Subcutaneous adipose tissue (tissue), 4 donors: ENCODE measurements around the gene FBXW4. TPM values are rescaled to one million over a fixed set of nuclear protein-coding genes. Genes with fewer than 3 reads are reported as not detected.

Experiments used
- CTCF ChIP-seq: fragments of 450-650 bp; IDR thresholded peaks from one replicate; pipeline ENCODE4 v1.5.1; 2016; ENCODE audit warnings: low read depth, mild to moderate bottlenecking, control low read depth, antibody characterized with exemption, moderate library complexity
- total RNA-seq, 4 donors: library from RNA; depleted of rRNA; stranded (reverse); fragments of >200 nt; gene quantifications; one replicate each; pipeline ENCODE4 v1.1.0, GENCODE V29; 2016

FBXW4 gene
- total RNA-seq, 4 donors from 2014 or later: 41.7 to 88.0 (median 57.7) TPM

- no peak for TF ChIP-seq CTCF
These were observed 83.7 kb downstream of the FBXW4 start for GRCh38 chr10:101611096-101611905.

GRCh38 chr10:101609481-101609880 lies 85.5 kb downstream of the FBXW4 start:
- no peak for TF ChIP-seq CTCF

- no peak for TF ChIP-seq CTCF
These were observed 87.8 kb downstream of the FBXW4 start for GRCh38 chr10:101607124-101607523.

- no peak for TF ChIP-seq CTCF
These were observed 92.1 kb downstream of the FBXW4 start for GRCh38 chr10:101602761-101603398.

GRCh38 chr10:101601541-101601940 lies 93.4 kb downstream of the FBXW4 start:
- no peak for TF ChIP-seq CTCF

GRCh38 chr10:101597091-101597900 lies 97.7 kb downstream of the FBXW4 start:
- TF ChIP-seq CTCF: no peak
